HG03565 (cell line): ENCODE data around the gene TRAPPC5.
A peak's percentile ranks its signal among the peaks of the same experiment; 100 is the strongest.
"Not testable (repeated sequence)": the region's sequence is repeated elsewhere in the genome, so short reads cannot be mapped to it uniquely, and the experiment has no call there.

Source experiments
- ATAC-seq: cut with Tn5 transposase; IDR thresholded peaks from one replicate; pipeline ENCODE4 v1.9.1; 2021; ENCODE audit warnings: mild to moderate bottlenecking, moderate library complexity; ENCODE audit not compliant: unreplicated experiment

Gene TRAPPC5

DNA sequence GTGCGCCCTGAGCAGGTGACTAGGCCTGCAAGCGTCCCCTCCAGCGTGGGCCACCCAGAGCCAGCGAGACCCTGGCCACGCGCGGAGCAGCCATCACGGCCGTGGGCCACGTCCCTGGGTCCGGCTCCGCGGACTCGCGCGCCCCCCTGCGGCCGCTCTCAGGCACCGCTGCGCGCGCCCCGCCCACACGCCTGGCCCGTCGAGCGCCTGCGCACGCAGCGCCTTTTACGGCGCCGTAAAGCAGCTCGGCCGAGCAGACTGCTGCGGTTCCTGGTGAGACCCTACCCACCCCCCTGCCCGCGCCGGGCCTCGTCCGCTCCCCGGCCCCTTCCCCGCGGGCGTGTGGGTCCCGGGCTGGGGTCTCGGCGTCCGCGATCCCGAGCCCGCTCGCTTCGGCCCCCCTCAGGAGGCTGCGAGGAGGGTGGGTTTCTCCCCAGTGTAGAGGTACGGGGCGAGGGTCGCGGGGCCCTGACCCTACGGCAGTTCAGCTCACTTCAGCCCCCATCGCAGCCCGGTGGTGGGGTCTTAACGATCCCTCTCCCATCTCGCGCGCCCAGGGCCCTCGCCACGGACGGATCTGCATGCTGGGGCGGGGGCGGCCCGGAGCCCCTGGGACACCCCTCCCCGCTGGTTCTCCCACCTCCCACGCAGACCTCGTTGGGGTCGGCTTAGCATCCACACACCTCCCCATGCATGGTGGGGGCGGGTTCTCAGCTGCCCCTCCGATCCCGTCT lies at the start of gene TRAPPC5:
TSS of gene TRAPPC5 (plus strand) at position 228 of the 734 bp plus-strand sequence. CDS start 1,421 bp downstream, outside the sequence.
- peak; percentile 56 for ATAC-seq

- no peak for ATAC-seq
These were observed 49.1 kb upstream of the TRAPPC5 start for GRCh38 chr19:7631577-7631976.

DNA sequence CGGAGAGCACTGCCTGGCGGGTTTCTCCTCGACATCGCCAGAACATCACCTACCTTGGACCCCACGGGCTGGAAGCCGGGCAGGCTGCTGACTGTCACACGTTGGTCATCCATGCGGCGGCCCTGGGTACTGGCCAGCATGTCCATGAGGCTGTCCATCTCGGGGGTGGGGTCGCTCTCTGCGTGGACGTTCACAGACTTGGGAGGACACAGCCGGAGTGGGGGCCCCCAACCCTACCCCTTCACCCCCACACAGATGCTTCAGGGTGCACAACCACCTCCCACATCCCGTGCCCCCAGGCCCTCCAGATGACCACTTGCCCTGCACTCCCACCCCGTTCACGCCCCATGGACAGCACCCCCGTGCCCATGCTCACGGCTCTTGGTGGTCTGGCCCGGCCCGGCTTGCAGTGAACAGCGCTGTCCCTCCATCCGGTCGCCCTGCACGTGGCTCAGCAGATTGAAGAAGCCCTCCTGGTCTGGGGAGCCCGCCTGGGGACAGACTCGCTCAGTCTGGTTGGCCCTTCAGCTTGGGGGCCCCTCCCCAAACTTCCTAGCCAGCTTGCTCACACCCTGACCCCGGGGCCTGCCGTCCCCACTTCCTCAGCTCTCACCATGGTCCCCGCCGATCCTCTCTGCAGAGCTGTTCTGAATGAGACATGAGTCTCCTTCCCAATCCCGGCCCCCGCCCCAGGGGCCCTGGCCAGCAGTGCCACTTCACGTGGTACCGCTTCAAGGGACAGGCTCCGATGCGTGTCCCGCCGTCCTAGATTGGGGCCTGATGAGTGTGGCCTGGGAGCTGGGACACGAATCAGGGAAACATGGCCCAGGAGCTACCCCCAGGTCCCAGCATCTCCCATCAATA lies 48.1 kb upstream of the TRAPPC5 start:
- no peak for ATAC-seq

DNA sequence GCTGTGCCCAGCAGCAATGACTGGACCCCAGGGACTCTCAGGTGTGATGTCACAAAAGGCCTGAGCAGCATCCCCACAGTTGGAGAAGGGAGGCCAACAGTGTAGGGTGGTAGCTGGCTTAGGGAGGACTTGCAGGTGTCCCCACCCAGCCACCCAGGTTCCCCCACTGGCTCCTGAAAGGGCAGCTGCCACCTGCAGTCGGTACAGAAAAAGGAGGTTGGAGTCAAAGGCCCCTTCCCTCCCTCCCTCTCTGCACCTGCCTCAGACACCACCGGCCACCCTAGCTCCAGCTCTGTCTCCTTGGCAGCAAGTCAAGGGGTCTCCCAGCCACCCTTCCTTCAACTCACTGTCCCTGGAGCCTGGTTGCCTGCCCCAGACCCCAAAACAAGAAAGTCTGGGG lies 46.9 kb upstream of the TRAPPC5 start, which contains the start of gene PCP2:
TSS of gene PCP2 (minus strand) at position 22 of the 400 bp plus-strand sequence. CDS start 262 bp downstream, outside the sequence.
- no peak for ATAC-seq

GRCh38 chr19:7635670-7636069 lies 45.0 kb upstream of the TRAPPC5 start:
- no peak for ATAC-seq

- ATAC-seq: no peak
These were observed 44.3 kb upstream of the TRAPPC5 start for GRCh38 chr19:7636317-7636690.

DNA sequence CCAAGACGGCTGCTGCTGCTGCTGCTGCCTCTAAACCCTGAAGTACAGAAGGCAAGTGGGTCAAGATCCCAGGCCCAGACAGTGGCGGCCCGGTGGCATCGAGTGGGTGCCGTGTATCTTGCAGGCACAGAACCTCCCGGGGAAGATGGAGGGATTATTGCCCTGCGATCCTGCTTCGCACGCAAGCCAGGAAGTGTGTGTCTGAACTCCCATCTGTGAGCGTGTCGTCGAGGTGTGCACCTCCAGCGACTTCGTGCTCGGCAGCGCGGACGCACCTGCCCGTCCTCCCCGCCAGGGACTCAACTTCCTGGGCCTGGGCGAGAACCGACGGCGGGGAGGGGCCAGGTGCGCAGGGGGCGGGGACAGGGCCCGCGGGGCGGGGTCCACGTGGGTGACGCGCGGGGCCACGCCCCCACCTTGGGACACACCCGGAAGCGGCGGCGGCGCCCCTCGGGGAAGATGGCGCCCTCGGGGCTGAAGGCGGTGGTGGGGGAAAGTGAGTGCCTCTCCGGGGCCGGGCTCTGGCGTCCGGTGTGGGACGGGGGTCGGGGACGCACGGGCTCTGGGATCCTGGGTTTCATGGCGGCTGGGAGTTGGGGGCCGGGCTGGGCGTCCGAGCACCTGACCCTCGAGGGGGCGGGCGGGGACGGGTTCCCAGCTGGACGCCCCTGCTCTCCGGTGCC lies 43.8 kb upstream of the TRAPPC5 start, which contains the start of gene STXBP2:
TSS of gene STXBP2 (plus strand) at position 420 of the 683 bp plus-strand sequence. CDS start at position 460, 40 bp downstream.
- ATAC-seq: peak; percentile 50

DNA sequence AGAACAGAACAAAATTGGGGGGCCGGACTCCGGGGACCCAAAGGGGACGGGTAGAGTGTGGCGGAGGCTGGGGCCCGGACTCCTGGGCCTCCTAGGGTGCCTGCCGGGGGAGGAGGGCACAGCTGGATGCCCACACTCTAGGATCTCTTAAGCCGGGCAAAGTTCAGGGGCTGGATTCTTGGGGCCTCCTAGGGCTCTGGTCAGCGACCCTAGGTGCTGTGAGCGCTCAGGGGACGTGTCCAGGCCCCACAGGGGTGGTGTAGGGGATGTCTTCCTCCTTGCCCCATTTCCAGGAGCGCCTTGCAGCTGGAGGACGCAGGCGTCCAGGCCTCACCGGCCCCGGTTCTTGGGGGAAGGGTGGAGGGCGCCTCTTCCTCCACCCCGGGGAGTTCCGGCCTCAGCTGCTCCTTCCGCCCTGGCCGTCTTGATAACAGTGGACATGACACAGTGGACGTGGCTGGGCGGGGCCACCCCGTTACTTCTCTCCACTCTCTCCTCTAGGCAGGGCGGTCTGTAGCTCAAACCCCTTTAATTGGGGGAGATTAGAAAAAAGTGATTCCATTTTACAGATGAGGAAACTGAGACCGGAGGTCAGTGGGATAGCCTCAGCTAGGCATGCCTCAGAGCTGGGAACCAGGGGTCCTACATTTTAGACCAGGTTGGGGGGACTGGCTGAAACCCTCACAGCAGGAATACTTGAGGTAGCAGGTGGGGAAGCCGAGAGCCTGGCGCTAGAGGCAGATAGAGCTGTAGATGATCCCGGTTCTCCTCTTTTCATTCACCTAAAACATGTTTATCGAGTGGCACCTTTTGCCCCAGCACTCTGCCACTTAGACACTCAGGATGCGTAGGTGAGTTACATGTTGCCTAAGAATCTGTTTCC lies 43.0 kb upstream of the TRAPPC5 start:
- no peak for ATAC-seq

- ATAC-seq: no peak
These were observed 41.7 kb upstream of the TRAPPC5 start for GRCh38 chr19:7638802-7639465.

- no peak for ATAC-seq
These were observed 40.7 kb upstream of the TRAPPC5 start for GRCh38 chr19:7639863-7640348.

- no peak for ATAC-seq
These were observed 39.8 kb upstream of the TRAPPC5 start for GRCh38 chr19:7640803-7641202.

DNA sequence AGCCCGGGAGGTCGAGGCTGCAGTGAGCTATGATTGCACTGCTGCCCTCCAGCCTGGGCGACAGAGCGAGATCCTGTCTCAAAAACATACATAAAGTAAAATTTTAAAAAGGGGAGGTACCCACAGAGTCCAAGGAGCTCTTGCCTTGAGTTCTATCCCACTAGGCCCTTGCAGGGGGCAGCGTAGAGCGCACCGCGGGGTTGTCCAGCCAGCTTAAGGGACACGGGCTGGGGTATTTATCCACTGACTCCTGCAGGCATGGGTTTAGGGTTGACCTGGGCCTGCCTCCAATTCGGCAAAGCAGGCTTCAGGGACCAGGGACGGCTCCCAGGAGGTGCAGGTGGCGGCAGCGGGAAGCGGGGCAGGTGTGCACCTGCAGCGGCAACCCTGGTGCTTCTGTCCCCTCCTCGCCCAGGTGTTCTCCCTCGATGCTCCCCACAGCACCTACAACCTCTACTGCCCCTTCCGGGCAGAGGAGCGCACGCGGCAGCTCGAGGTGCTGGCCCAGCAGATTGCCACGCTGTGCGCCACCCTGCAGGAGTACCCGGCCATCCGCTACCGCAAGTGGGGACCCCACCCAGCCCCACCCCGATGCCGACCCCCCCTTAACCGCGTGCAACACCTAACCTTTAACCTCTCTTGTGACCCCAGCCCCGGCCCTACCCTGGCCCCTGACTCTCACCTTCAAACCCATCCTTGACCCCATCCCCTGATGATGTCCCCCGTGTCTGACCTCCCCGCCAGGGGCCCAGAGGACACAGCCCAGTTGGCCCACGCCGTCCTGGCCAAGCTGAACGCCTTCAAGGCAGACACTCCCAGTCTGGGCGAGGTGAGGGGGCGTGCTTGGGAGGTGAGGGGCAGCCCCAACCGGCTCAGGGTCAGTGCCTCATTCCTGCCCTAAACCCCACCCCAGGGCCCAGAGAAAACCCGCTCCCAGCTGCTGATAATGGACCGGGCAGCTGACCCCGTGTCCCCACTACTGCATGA lies 39.0 kb upstream of the TRAPPC5 start:
- ATAC-seq: no peak

GRCh38 chr19:7642295-7643030 lies 38.2 kb upstream of the TRAPPC5 start:
- no peak for ATAC-seq

- no peak for ATAC-seq
These were observed 37.6 kb upstream of the TRAPPC5 start for GRCh38 chr19:7643031-7643415.

GRCh38 chr19:7643629-7644549 lies 36.7 kb upstream of the TRAPPC5 start:
- not testable (repeated sequence) for ATAC-seq

DNA sequence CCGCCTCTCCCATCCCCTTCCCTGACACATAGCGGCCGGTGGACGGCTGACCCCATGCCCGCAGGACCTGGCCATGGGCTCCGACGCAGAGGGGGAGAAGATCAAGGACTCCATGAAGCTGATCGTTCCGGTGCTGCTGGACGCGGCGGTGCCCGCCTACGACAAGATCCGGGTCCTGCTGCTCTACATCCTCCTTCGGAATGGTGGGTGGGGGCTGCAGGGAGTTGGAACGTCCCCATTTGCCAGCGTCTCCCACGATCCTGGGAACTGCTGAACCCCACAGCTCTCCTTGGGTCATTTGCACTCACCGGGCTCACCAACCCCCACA lies 36.1 kb upstream of the TRAPPC5 start:
- no peak for ATAC-seq

- ATAC-seq: no peak
These were observed 35.5 kb upstream of the TRAPPC5 start for GRCh38 chr19:7645163-7645562.
